Stimulated activated CD8-positive, alpha-beta memory T cell treated with anti-CD3 and anti-CD28 coated beads, Interleukin-12 subunit alpha, Interleukin-12 subunit beta, amount 100 ng/mL, for 1 hour (primary cell): ENCODE measurements around the gene SBK2.

Source experiments
- DNase-seq: peaks from one replicate; pipeline ENCODE4 v3.0.0-alpha.2; 2020; ENCODE audit warnings: low read depth

SBK2 gene

GRCh38 chr19:55486043-55486970 lies 50.6 kb downstream of the SBK2 start:
- no peak for DNase-seq

- no peak for DNase-seq
Observed at GRCh38 chr19:55485439-55486011, 51.4 kb downstream of the SBK2 start.

GRCh38 chr19:55484593-55485438 lies 52.1 kb downstream of the SBK2 start, which contains the start of gene NAT14:
TSS of gene NAT14 (plus strand) at chr19:55485188. CDS start at chr19:55485709, 521 bp downstream.
- DNase-seq: no peak

GRCh38 chr19:55483706-55484592 lies 53.0 kb downstream of the SBK2 start:
- DNase-seq: no peak

GRCh38 chr19:55482967-55483705 lies 53.8 kb downstream of the SBK2 start:
- no peak for DNase-seq

- no peak for DNase-seq
Observed at GRCh38 chr19:55482156-55482961, 54.6 kb downstream of the SBK2 start.

GRCh38 chr19:55481794-55482155 lies 55.2 kb downstream of the SBK2 start:
- DNase-seq: no peak

GRCh38 chr19:55481148-55481793 lies 55.7 kb downstream of the SBK2 start:
- no peak for DNase-seq

GRCh38 chr19:55479451-55480230 lies 57.3 kb downstream of the SBK2 start:
- no peak for DNase-seq

GRCh38 chr19:55479045-55479444 lies 57.9 kb downstream of the SBK2 start:
- no peak for DNase-seq
